Activated effector memory CD4-positive, alpha-beta T cell treated with Interleukin-2 at 50 U/mL for 16 hours (primary cell): ENCODE data around the gene SLC27A5.
"Not testable (repeated sequence)": the region's sequence is repeated elsewhere in the genome, so short reads cannot be mapped to it uniquely, and the experiment has no call there.

ENCODE experiments used
- DNase-seq: peaks from one replicate; pipeline ENCODE4 v3.0.0-alpha.2; 2020

SLC27A5 gene

DNA sequence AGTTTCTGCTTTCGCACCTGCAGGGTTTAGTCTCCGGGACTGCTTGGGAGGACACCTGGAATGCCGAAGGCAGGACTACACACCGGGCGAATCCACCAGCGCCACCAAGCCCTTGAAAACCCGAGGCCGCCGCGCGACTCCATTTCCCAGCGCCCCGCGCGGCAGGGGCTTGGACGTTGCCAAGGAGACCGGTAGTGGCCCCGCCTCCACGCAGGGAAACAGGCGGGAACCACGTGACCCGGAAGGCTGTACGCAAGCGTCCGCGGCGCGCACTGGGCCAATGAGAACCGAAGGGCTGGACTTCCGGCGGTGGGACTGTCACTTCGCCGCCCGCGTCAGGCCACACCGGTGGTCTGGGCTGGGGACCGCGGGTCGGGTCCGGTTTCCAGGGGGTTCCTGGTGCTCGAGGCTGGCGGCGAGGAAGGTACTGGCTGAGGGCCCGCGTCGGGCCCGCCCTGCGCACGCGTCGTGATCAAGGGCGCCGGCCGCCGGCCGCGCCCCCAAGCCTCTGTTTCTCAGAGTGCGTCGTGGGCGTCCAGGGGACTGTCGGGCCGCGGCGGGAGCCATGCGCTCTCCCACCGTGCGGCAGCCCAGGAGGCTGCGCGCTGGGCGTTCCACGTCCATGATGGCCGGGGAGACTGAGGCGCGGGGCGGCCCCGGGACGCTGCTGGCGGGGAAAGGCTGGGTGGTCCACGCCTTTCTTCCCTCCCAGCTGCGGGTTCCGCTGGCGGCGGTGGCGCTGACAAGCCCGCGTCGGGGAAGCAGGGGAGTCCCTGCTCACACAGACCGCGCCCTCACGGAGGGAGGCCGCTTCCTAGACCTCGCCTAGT lies 44.8 kb downstream of the SLC27A5 start, which contains the start of gene ZNF324:
TSS of gene ZNF324 (plus strand) at position 321 of the 830 bp plus-strand sequence. CDS start 2,106 bp downstream, outside the sequence.
- DNase-seq: peak; percentile 97

- no peak for DNase-seq
Measured at GRCh38 chr19:58466089-58466759, 45.6 kb downstream of the SLC27A5 start.

DNA sequence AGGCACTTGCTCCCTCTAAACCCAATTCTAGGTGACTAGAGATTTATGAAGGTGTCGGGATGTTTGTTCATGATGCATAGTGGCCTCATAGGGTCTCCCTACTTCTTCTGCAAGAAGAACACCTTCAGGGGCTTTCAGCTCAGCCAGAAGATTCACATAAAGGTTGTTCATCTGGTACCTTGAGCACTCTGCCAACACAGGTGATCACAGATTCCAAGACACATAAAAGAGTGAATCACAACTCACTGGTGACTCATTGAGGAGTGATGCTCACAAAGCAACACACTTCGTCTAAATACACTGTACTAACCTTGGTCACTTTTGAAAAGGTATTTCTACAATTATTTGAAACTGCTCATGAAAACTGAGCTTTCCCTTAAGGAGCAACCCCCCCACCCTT lies 51.8 kb downstream of the SLC27A5 start:
- DNase-seq: no peak

GRCh38 chr19:58456111-58456510 lies 55.7 kb downstream of the SLC27A5 start:
- DNase-seq: no peak

- DNase-seq: no peak
Measured at GRCh38 chr19:58455306-58455705, 56.5 kb downstream of the SLC27A5 start.

DNA sequence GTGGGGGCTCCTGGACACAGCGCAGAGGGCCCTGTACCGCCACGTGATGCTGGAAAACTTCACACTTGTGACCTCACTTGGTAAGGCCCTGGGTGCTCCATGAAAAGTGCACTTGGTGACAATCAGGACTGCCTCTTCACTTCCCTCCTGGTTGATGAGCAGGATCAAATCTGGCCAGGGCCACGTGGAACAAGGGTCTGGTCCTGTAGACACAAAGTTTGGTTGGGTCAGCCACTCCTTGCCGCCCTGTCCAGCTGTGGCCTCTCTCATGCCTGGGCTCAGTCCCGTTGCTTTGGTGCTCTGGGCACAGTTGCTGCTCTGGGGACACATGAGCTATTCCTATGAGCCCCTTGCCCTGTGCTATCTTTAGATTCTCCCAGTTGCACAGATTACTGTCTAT lies 58.0 kb downstream of the SLC27A5 start:
- no peak for DNase-seq

DNA sequence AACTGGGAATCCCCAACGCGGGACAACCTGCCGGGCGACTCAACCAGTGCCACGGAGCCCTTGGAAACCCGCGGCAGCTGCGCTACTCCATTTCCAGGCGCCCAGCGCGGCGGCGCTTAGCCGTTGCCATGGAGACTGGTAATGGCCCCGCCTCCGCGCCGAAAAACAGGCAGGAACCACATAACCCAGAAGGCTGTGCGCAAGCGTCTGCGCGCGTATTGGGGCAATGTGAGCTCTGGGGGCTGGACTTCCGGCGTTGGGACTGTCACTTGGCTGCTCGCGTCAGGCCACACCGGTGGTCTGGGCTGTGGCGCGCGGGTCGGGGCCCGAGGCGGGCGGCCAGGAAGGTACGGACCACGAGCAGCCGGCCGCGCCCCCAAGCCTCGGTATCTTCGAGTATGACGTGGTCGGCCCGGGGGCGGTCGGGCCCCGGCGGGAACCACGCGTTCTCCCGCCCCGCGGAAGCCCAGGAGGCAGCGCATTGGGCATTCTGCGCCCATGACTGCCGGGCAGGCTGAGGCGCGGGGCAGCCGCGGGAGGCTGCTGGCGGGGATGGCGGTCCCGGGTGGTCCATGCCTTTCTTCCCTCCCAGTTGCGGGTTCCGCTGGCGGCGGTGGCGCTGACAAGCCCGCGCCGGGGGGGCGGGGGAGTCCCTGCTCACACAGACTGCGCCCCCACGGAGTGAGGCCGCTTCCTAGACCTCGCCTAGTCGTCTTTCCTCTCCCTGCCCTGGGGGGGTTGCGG lies 60.3 kb downstream of the SLC27A5 start, which contains the start of gene ZNF324B:
TSS of gene ZNF324B (plus strand) at position 265 of the 744 bp plus-strand sequence. CDS start 2,080 bp downstream, outside the sequence.
- DNase-seq: peak; percentile 95

DNA sequence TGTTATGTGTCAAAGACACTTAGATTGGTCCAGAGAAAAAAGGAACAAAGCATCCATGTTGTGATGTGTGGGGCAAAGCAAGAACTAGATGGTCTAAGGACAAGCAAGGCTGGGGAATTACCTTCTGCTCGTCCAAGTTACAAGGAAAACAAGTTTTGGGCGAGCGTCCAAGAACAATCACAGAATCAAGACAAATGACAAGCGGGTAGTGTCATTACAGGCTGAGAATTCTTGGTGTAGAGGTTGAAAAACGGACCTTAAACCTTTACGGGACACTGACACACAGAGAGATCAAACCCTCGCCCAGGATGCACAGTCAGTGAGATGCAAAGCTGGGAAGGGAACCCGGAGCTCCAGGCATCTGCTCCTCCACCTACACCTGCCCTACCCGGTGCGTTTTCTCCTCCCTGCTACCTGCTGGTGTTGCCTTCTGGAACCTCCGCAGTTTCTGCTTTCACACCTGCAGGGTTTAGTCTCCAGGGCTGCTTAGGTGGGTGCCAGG lies 60.9 kb downstream of the SLC27A5 start:
- DNase-seq: no peak

DNA sequence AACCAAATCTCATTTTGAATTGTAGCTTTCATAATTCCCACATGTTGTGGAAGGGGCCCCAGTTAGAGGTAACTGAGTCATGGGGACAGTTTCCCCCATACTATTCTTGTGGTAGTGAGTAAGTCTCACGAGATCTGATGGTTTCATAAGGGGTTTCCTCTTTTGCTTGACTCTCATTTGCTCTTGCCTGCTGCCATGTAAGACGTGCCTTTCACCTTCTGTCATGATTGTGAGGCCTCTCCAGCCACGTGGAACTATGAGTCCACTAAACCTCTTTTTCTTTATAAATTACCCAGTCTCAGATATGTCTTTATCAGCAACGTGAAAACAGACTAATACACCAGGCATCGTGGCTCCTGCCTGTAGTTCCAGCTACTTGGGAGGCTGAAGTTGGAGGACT lies 61.8 kb downstream of the SLC27A5 start:
- not testable (repeated sequence) for DNase-seq

- not testable (repeated sequence) for DNase-seq
Measured at GRCh38 chr19:58448860-58449259, 62.9 kb downstream of the SLC27A5 start.
